Heart right ventricle (tissue), 16 donors: ENCODE measurements around the gene RANBP6. TPM values are rescaled to one million over a fixed set of nuclear protein-coding genes. Genes with fewer than 3 reads are reported as not detected.
A peak's percentile ranks its signal among the peaks of the same experiment; 100 is the strongest.

ENCODE experiments used
- ATAC-seq, 8 donors: fragments of 200-7000 bp; cut with Tn5 transposase; one replicate each; pipeline ENCODE4 v1.9.1; 2020; ENCODE audit warnings: mild to moderate bottlenecking in 8 of 8, moderate library complexity in 8 of 8, moderate number of reproducible peaks in 1 of 8
- DNase-seq, 2 donors: peaks; one replicate each; pipeline ENCODE4 v3.0.0-alpha.2; 2020
- H3K27ac ChIP-seq, 10 donors: fragments of 200-600 bp; sonication (generic) in 2 of 10; one replicate each; pipeline versions ENCODE4 v1.5.0 to v1.8.0; 2020 to 2022; ENCODE audit warnings: mild to moderate bottlenecking in 3 of 10
- H3K27me3 ChIP-seq, 7 donors: fragments of 200-600 bp; one replicate each; pipeline ENCODE4 v1.8.0; 2021 to 2022; ENCODE audit warnings: mild to moderate bottlenecking in 2 of 7
- H3K36me3 ChIP-seq, 9 donors: fragments of 200-600 bp; sonication (generic) in 1 of 9; one replicate each; pipeline versions ENCODE4 v1.5.0 to v1.8.0; 2020 to 2022; ENCODE audit warnings: mild to moderate bottlenecking in 2 of 9
- H3K4me1 ChIP-seq, 9 donors: fragments of 200-600 bp; sonication (generic) in 1 of 9; one replicate each; pipeline versions ENCODE4 v1.5.0 to v1.8.0; 2020 to 2022; ENCODE audit warnings: mild to moderate bottlenecking in 4 of 9
- H3K4me3 ChIP-seq, 10 donors: fragments of 200-600 bp; sonication (generic) in 2 of 10; one replicate each; pipeline versions ENCODE4 v1.5.0 to v1.8.0; 2020 to 2022; ENCODE audit warnings: mild to moderate bottlenecking in 7 of 10, moderate library complexity in 2 of 10
- H3K9me3 ChIP-seq, 11 donors: fragments of 200-600 bp in 10 of 11; sonication (generic) in 2 of 11; one replicate each; pipeline versions ENCODE4 v1.5.0 to v1.8.0; 2013 to 2022; ENCODE audit warnings: mild to moderate bottlenecking in 2 of 11, control low read depth in 1 of 11, moderate library complexity in 1 of 11
- WGBS, 2 donors: extraction: QIAGEN DNeasy Blood & Tissue Kit; methylation state at CpG; one replicate each; pipeline ENCODE4 v1.1.7; 2013; ENCODE audit warnings: inconsistent platforms in 1 of 2; 5-methylcytosine and 5-hydroxymethylcytosine counted together
- intact Hi-C, 10 donors: fragments of 100-400 bp; cut with DNase I; formaldehyde crosslinking; loops; one replicate each; pipeline versions ENCODE4 v1.11.1 to v1.14.2; 2022
- polyA plus RNA-seq, 2 donors: library from polyadenylated mRNA; stranded (reverse); fragments of 200-250 nt; gene quantifications; one replicate each; pipeline ENCODE4 v1.2.3, GENCODE V29; 2013
- total RNA-seq, 10 donors: library from RNA; stranded (reverse); fragmentation: NEBNext Ultra II Directional in 3 of 10; extraction: Animal tissue kit (Norgen Biotek cat#: 25700) in 3 of 10; gene quantifications; one replicate each; pipeline versions ENCODE4 v1.2.1 to v1.2.4, GENCODE V29; 2021 to 2023
- TF ChIP-seq, protein P1 (sequence below), 9 donors: fragments of 200-600 bp; sonication (generic) in 2 of 9; IDR thresholded peaks; one replicate each; pipeline versions ENCODE4 v1.5.0 to v1.8.0; 2021 to 2022; ENCODE audit warnings: antibody characterized with exemption in 9 of 9, mild to moderate bottlenecking in 5 of 9, moderate library complexity in 1 of 9
- donor health status: Arrhythmogenic right ventricular cardiomyopathy.
- donor health status: ischemic (EF 13 %, LVEDD 7.1; RV severe dilation, severe dysfunction).
- donor health status: healthy with polysubstance abuse.
- donor health status: DM: no; HTN: yes; CAD: no.
- donor health status: DM: no; HTN: no; CAD: no.
- donor health status: ischemic (EF 25% LVEDD 6.9; RV normal size, moderate dysfunction).
- donor health status: ischemic (EF 25% LVEDD 5.7; RV mildly dilated, moderate dysfunction).
- donor health status: healthy.
- donor health status: DM: yes; HTN: yes; CAD: no.
- donor health status: Ischemic cardiomyopathy.
- donor health status: ischemic (EF 35%, LVEDD 5.7; RV mildly dilated, moderate dysfunction).
- donor health status: nonischemic (EF 11% LVEDD 7.7; RV severe dilation, severe dysfunction).
- donor health status: DM: yes; HTN: yes; CAD: no.
- donor health status: PGD.
- donor health status: ischemic (EF 29% LVEDD 5.4; RV normal size, mild dysfunction).
- donor health status: nonischemic (EF 23%, LVEDD 6.1; RV moderate dilation, normal function).

Gene RANBP6
- total and polyA plus RNA-seq, 12 donors = 8.7 to 36.2 (median 25.3) TPM

DNA sequence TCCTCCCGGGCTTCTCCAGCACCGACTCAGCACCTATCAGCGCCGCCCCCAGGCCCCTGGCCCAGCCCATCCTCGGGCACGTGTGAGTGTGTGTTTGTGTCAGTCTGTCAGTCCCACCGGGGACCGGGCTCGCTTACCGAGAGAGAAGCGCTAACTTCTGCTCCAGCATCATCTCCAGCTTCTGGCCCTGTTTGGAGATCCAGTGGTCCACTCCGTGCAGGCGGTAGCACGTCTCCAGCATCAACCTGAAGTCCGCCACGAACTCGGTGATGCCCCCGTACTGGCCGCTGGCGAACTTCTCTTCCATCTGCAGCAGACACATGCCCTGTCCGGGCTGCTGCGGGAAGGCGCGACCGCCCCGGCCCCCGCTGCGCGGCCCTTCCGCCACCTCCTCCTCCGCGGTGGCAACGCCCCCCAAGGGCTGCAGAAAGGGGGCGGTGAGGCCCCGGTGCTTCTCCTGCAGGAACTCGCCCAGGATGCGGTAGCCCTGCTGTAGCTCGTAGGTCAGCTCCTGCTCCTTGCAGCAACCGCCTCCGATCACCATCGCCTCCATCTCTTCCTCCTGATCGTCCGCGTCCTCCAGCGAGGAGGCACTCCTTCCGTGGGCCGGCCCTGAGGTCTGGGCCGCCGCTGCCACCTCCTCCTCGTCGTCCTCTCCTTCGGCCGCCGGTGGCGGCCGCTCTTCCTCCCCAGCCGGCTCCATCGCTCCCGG lies 8.2 kb downstream of the RANBP6 start:
- TF ChIP-seq, protein P1, sequence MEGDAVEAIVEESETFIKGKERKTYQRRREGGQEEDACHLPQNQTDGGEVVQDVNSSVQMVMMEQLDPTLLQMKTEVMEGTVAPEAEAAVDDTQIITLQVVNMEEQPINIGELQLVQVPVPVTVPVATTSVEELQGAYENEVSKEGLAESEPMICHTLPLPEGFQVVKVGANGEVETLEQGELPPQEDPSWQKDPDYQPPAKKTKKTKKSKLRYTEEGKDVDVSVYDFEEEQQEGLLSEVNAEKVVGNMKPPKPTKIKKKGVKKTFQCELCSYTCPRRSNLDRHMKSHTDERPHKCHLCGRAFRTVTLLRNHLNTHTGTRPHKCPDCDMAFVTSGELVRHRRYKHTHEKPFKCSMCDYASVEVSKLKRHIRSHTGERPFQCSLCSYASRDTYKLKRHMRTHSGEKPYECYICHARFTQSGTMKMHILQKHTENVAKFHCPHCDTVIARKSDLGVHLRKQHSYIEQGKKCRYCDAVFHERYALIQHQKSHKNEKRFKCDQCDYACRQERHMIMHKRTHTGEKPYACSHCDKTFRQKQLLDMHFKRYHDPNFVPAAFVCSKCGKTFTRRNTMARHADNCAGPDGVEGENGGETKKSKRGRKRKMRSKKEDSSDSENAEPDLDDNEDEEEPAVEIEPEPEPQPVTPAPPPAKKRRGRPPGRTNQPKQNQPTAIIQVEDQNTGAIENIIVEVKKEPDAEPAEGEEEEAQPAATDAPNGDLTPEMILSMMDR (IDR thresholded peaks at IDR 0.05) = peak in 2 of 9 donors; percentile 16 to 30
- peak overlapping the region; percentile 68 to 97 (median 84) for H3K4me3 ChIP-seq
- DNase-seq (peak; percentile 81 to 86), ATAC-seq (peak; percentile 23 to 86 (median 74))
- H3K27me3 ChIP-seq = no peaks in the 10 kb centered on the region
- intact Hi-C loops = loop anchor here in 1 of 10 donors (10.0 kb wide), 1 partner anchor 52 kb away; no protein-coding TSS in a partner anchor
- peaks cover 0 to 29% (median 0%) of the 10 kb centered on the region in 9 donors for H3K36me3 ChIP-seq
- H3K27ac ChIP-seq = peak overlapping the region; percentile 95 to 99 (median 98)
- H3K4me1 ChIP-seq = peaks cover 4 to 69% (median 58%) of the 10 kb centered on the region in 9 donors
- 0 to 1% methylated on average over 59 of the region's 59 CpGs for WGBS, 2 donors
- no peaks in the 10 kb centered on the region for H3K9me3 ChIP-seq

DNA sequence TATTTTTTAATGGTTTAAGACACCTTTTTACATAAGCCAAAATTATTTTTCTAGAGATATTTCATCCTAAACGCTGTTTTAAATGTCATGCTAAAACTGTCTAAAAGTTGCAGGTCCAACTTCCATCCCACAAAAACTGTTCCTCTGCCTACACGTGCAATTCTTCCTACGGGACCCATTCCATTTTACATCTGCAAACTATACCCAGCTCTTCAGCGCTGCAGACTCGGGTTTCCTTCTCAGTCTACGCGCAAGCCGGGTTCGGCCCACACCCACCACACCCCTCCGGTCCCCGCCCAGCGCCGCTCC lies 8.7 kb downstream of the RANBP6 start:
- ATAC-seq = peak in 1 of 8 donors; percentile 72
- peaks cover 4 to 64% (median 53%) of the 10 kb centered on the region in 9 donors for H3K4me1 ChIP-seq
- no peak for DNase-seq
- TF ChIP-seq, protein P1 (IDR thresholded peaks at IDR 0.05) = no peak
- intact Hi-C loops = loop anchor here in 1 of 10 donors (10.0 kb wide), 1 partner anchor 52 kb away; no protein-coding TSS in a partner anchor
- WGBS, 2 donors = 0% methylated on average over 13 of the region's 13 CpGs
- peak overlapping the region; percentile 68 to 97 (median 84) for H3K4me3 ChIP-seq
- no peaks in the 10 kb centered on the region for H3K27me3 ChIP-seq
- peak overlapping the region in 9 of 10 donors; percentile 95 to 99 (median 98) for H3K27ac ChIP-seq
- H3K36me3 ChIP-seq = peaks cover 0 to 25% (median 0%) of the 10 kb centered on the region in 9 donors
- no peaks in the 10 kb centered on the region for H3K9me3 ChIP-seq

DNA sequence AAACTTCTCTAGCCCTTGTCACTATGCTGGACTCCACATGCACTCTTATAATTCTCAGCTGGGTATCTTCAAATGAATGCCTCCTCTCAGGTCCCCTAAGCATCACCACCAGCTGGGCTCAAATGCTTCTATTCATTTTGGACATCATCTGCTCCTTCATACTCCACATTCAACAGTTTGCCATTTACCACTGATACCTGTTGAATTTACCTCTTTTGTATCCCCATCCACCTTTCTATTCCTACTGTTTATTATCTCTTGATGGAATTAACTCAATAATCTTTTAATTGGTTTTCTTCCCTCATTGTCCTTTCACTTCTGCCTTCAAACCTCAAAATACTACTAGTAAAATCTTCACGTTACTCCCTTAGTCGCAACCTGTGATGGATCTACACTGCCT lies 14.5 kb downstream of the RANBP6 start:
- H3K9me3 ChIP-seq = no peaks in the 10 kb centered on the region
- ATAC-seq (no peak), DNase-seq (no peak)
- no peak overlapping the region for H3K4me3 ChIP-seq
- no peaks in the 10 kb centered on the region for H3K27me3 ChIP-seq
- H3K36me3 ChIP-seq = peaks cover 0 to 17% (median 0%) of the 10 kb centered on the region in 9 donors
- 91 to 97% methylated on average over 2 of the region's 2 CpGs for WGBS, 2 donors
- intact Hi-C loops = loop anchor here in 1 of 10 donors (10.0 kb wide), 1 partner anchor 46 kb away; no protein-coding TSS in a partner anchor
- TF ChIP-seq, protein P1 (IDR thresholded peaks at IDR 0.05) = no peak
- no peak overlapping the region for H3K27ac ChIP-seq
- H3K4me1 ChIP-seq = peaks cover 0 to 74% (median 49%) of the 10 kb centered on the region in 9 donors

DNA sequence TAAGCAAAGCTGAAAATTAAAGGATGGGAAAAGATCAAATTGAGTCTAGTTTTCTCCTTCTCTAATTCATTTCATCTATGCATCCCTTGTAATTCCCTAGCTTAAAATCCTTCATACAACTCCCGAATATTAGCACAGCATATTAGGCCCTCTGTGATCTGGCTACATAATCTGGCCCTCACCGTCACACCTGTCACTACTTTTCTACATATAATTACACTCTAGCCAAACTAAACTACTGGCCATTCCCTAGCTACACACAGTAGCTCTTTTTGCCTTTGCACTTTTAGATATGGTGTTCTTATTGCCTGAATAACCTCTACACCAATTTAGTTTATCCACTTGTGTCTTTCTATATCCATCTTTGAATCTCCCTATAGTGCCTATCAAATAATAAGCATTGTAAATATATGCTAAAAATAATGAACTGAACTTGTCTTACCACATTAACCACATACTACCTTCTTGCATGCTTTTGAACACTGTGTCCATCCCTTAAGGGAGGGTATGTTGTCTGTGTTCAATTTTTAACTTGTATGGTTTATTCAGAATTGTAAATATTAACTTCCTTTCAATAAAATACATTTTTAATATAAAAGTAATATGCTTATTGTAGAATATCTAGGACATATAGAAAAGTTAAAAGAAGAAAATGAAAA lies 15.9 kb downstream of the RANBP6 start:
- no peaks in the 10 kb centered on the region for H3K9me3 ChIP-seq
- WGBS, 2 donors = 80 to 88% methylated on average over 2 of the region's 2 CpGs
- H3K4me3 ChIP-seq = no peak overlapping the region
- H3K4me1 ChIP-seq = peaks cover 0 to 74% (median 39%) of the 10 kb centered on the region in 9 donors
- no peak overlapping the region for H3K27ac ChIP-seq
- ATAC-seq (no peak), DNase-seq (no peak)
- no peaks in the 10 kb centered on the region for H3K27me3 ChIP-seq
- H3K36me3 ChIP-seq = peaks cover 0 to 8% (median 0%) of the 10 kb centered on the region in 9 donors
- intact Hi-C loops = loop anchor here in 1 of 10 donors (10.0 kb wide), 1 partner anchor 45 kb away; no protein-coding TSS in a partner anchor
- TF ChIP-seq, protein P1 (IDR thresholded peaks at IDR 0.05) = no peak
